ENCODE data around the gene ATXN7L3. TPM values are rescaled to one million over a fixed set of nuclear protein-coding genes. Genes with fewer than 3 reads are reported as not detected.
A peak's percentile ranks its signal among the peaks of the same experiment; 100 is the strongest.

ATXN7L3 gene
- total and polyA plus RNA-seq, 9 of the 15 experiments (the other 6 are each of a cell fraction or from before 2014, with no cell fraction given): 0.62 to 66.1 (median 33.2) TPM

DNA sequence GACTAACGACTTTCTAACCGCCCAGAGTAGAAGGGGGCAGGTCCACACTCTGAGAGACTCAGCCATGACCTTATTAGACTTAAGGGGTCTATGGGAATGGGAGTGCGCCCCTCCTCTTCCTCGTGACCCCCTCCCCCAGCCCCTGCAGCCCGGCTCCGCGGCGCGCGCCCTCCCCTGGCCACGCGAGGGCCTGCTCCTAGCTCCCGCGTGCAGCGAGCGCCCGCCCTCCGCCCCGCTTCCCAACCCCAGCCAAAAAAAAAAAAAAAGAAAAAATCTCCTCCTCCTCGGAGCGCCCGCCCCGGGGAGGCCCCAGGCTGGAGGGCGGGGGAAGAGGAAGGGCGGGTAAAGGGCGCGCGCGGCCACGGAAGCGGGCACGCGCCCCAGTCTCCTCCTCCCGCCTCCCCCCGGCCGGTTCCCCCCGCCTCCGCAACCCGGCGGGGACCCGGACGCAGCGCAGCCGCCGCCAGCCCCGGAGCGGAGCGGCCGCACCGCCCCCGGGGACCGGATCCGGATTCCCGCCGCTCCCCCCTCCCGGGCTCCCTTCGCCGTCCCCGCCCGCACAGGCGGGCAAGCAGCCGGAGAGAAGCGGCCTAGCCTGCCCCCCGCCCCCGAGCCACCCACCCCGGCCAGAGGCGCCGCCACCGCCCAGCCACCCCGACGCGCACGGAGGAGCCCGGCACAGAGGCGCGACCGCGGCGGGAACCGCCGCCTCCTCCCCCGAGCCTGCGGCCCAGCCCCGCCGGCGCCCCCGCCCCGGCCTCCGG, 18.8 kb upstream of the ATXN7L3 start (continued):
- TF ChIP-seq ZNF407 (IDR thresholded peaks at IDR 0.05; ENCODE audit: low read depth) (no peak), IFI16 (CRISPR knock-in tag; IDR thresholded peaks at IDR 0.05) (no peak), ZNF347 (CRISPR knock-in tag; IDR thresholded peaks at IDR 0.05; ENCODE audit: low read depth) (no peak), USF2 (CRISPR knock-in tag; IDR thresholded peaks at IDR 0.05) (no peak), POLR2AphosphoS5 (IDR thresholded peaks at IDR 0.05; ENCODE audit: control insufficient read depth, insufficient read depth, low read depth, low read length) (no peak; the same call in 1 of the 2 replicates), ELF2 (CRISPR knock-in tag; IDR thresholded peaks at IDR 0.05) (no peak), MAZ (CRISPR knock-in tag; conservative IDR thresholded peaks at IDR 0.05 in 1 of 2, IDR thresholded peaks at IDR 0.05 in 1 of 2) (peak in 1 of 2 experiments; percentile 95; a peak in 2 of 4 replicates), CTCF (IDR thresholded peaks at IDR 0.05 in 2 of 3, conservative IDR thresholded peaks at IDR 0.05 in 1 of 3; ENCODE audit: insufficient read depth in 2 of 3, low read depth in 1 of 3, low read length in 3 of 3) (peak; percentile 43 to 74 (median 62); a peak in 5 of 6 replicates), SOX6 (IDR thresholded peaks at IDR 0.05) (no peak), SIX5 (IDR thresholded peaks at IDR 0.05; ENCODE audit: borderline replicate concordance in 1 of 2, insufficient read depth in 1 of 2, low read depth in 1 of 2, low read length in 2 of 2) (no peak)
- TF ChIP-seq, protein P1, sequence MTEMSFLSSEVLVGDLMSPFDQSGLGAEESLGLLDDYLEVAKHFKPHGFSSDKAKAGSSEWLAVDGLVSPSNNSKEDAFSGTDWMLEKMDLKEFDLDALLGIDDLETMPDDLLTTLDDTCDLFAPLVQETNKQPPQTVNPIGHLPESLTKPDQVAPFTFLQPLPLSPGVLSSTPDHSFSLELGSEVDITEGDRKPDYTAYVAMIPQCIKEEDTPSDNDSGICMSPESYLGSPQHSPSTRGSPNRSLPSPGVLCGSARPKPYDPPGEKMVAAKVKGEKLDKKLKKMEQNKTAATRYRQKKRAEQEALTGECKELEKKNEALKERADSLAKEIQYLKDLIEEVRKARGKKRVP (CRISPR knock-in tag; IDR thresholded peaks at IDR 0.05): no peak

All from K562 (cell line).